ENCODE data around the gene ADAM11. TPM values are rescaled to one million over a fixed set of nuclear protein-coding genes. Genes with fewer than 3 reads are reported as not detected.

The ADAM11 gene
- total and polyA plus RNA-seq, 2 of the 8 experiments (the other 6 are each of a cell fraction or from before 2014, with no cell fraction given) = 2.3 to 2.9 TPM

- FAIRE-seq (no peak), DNase-seq (ENCODE audit: low read depth in 1 of 2, low spot score in 2 of 2) (no peak)
- Histone ChIP-seq H3K23ac (ENCODE audit: insufficient read length) (no peak overlapping the region), H3K56ac (replicated peaks; ENCODE audit: insufficient read length, low read depth, low read length) (no peak overlapping the region), H3K79me1 (ENCODE audit: low read depth, low read length) (no peaks in the 10 kb centered on the region), H4K20me1 (replicated peaks in 1 of 2; ENCODE audit: control insufficient read depth in 1 of 2, insufficient read depth in 2 of 2, low read length in 2 of 2) (peaks cover 0 to 5% of the 10 kb centered on the region in 2 experiments), H3K4me1 (replicated peaks in 1 of 4; ENCODE audit: control insufficient read depth in 3 of 4, insufficient read depth in 4 of 4, low read length in 3 of 4) (peaks cover 0 to 3% (median 1%) of the 10 kb centered on the region in 4 experiments; a peak in 2 of 7 replicates), H3K4ac (replicated peaks; ENCODE audit: insufficient read length, low read depth, low read length) (no peak overlapping the region), H4K91ac (replicated peaks; ENCODE audit: insufficient read length, low read length) (no peak overlapping the region), H3K4me3 (ENCODE audit: extremely low read depth in 1 of 4, insufficient read depth in 2 of 4, low read depth in 3 of 4, low read length in 4 of 4) (no peak overlapping the region), H2BK120ac (replicated peaks; ENCODE audit: low read depth, low read length) (no peak overlapping the region), H3K9ac (replicated peaks in 1 of 4; ENCODE audit: extremely low read depth in 1 of 4, low read depth in 3 of 4, low read length in 3 of 4) (no peak overlapping the region), H3K9me3 (ENCODE audit: insufficient read depth in 2 of 2, low read depth in 1 of 2, low read length in 1 of 2) (no peaks in the 10 kb centered on the region), H4K8ac (ENCODE audit: extremely low read depth, insufficient read depth, low read length) (no peak overlapping the region), H2AK5ac (ENCODE audit: low read depth, low read length) (no peak overlapping the region), H3K18ac (ENCODE audit: extremely low read depth, low read length) (no peak overlapping the region), H3K27me3 (replicated peaks in 1 of 4; ENCODE audit: control insufficient read depth in 3 of 4, extremely low read depth in 1 of 4, insufficient read depth in 3 of 4, low read length in 3 of 4) (no peaks in the 10 kb centered on the region), H2BK15ac (ENCODE audit: low read length) (no peak overlapping the region), H3K36me3 (ENCODE audit: control insufficient read depth in 2 of 4, insufficient read depth in 4 of 4, low read length in 3 of 4) (peaks cover 0 to 5% (median 4%) of the 10 kb centered on the region in 4 experiments; a peak in 3 of 8 replicates), H2AFZ (ENCODE audit: low read length) (no peak overlapping the region), H4K5ac (ENCODE audit: insufficient read length, low read depth, low read length) (no peak overlapping the region), H3K23me2 (ENCODE audit: low read depth, low read length) (no peaks in the 10 kb centered on the region), H3K4me2 (ENCODE audit: insufficient read depth in 1 of 2, low read depth in 2 of 2, low read length in 2 of 2) (no peak overlapping the region), H3K79me2 (ENCODE audit: control insufficient read depth in 1 of 2, insufficient read depth in 2 of 2, low read length in 2 of 2) (no peaks in the 10 kb centered on the region), H2BK20ac (ENCODE audit: low read length) (no peak overlapping the region), H3K14ac (ENCODE audit: insufficient read length) (no peak overlapping the region), H2BK12ac (ENCODE audit: low read depth, low read length) (no peak overlapping the region), H3K27ac (ENCODE audit: low read depth, low read length) (no peak overlapping the region), H2BK5ac (ENCODE audit: low read depth, low read length) (no peak overlapping the region)
- WGBS, 2 experiments (ENCODE audit: extremely low coverage in 1 of 2, insufficient coverage in 1 of 2, insufficient read length in 1 of 2, insufficient replicate concordance in 2 of 2, low coverage in 1 of 2, low lambda C conversion rate in 2 of 2, missing lambda C conversion rate in 1 of 2) = 95% methylated on average over 18 of the region's 18 CpGs; no CpG with 5 or more reads in 1 of the 2 experiments
- ChIA-PET POLR2A (ENCODE audit: partially characterized antibody) (interaction anchor here (0.7 to 2.4 kb wide), 19 partner anchors 7 to 217 kb away, joined by 3 to 11 read pairs (median 4); partner anchors contain the start of gene HIGD1B), CTCF (ENCODE audit: partially characterized antibody) (interaction anchor here (0.8 to 3.4 kb wide), 10 partner anchors 9 to 228 kb away, joined by 3 to 22 read pairs (median 4); no protein-coding TSS in a partner anchor)
- TF ChIP-seq POU5F1 (IDR thresholded peaks at IDR 0.05; ENCODE audit: low read depth, low read length) = no peak
- no peak for TF ChIP-seq ATF2 (IDR thresholded peaks at IDR 0.05; ENCODE audit: low read length)
- no peak for TF ChIP-seq TBP (IDR thresholded peaks at IDR 0.05; ENCODE audit: low read depth, low read length)
- no peak for TF ChIP-seq PHF8 (conservative IDR thresholded peaks at IDR 0.05; ENCODE audit: low read depth, low read length)
- TF ChIP-seq YY1 (IDR thresholded peaks at IDR 0.05; ENCODE audit: low read depth, low read length) = no peak
- no peak for TF ChIP-seq GABPA (IDR thresholded peaks at IDR 0.05; ENCODE audit: borderline replicate concordance, insufficient read depth, low read length)
- TF ChIP-seq JUN (IDR thresholded peaks at IDR 0.05; ENCODE audit: low read depth, low read length) = no peak
- TF ChIP-seq SRF (IDR thresholded peaks at IDR 0.05; ENCODE audit: low read depth, low read length) = no peak
- no peak for TF ChIP-seq EZH2 (IDR thresholded peaks at IDR 0.05; ENCODE audit: low read depth, low read length, severe bottlenecking)
Measured at GRCh38 chr17:44793885-44794842, 35.4 kb downstream of the ADAM11 start.

Measured in H1 (cell line).